ENCODE results near the gene ACBD6. TPM values are rescaled to one million over a fixed set of nuclear protein-coding genes. Genes with fewer than 3 reads are reported as not detected.
A peak's percentile ranks its signal among the peaks of the same experiment; 100 is the strongest.

The ACBD6 gene
- total and polyA plus RNA-seq, 4 donors: 8.3 to 17.3 (median 14.0) TPM

GRCh38 chr1:180533266-180533987 lies 31.1 kb upstream of the ACBD6 start:
- peaks cover 0 to 2% (median 0%) of the 10 kb centered on the region in 4 donors for H3K4me1 ChIP-seq (ENCODE audit: control insufficient read depth in 4 of 4, insufficient read depth in 4 of 4, low read length in 3 of 4)
- peak; percentile 74 for DNase-seq (ENCODE audit: low spot score)
- no peaks in the 10 kb centered on the region for H3K36me3 ChIP-seq (ENCODE audit: control insufficient read depth in 4 of 4, insufficient read depth in 3 of 4, low read depth in 1 of 4, low read length in 3 of 4)
- no peak overlapping the region for H3K27ac ChIP-seq (ENCODE audit: low read depth in 1 of 2, low read length in 2 of 2)
- H3K9ac ChIP-seq (ENCODE audit: low read depth in 1 of 2, low read length in 2 of 2): no peak overlapping the region
- no peaks in the 10 kb centered on the region for H3K27me3 ChIP-seq (ENCODE audit: control insufficient read depth in 4 of 4, insufficient read depth in 4 of 4, low read length in 3 of 4)
- WGBS: 44% methylated on average over 10 of the region's 10 CpGs
- no peak overlapping the region for H3K4me3 ChIP-seq (ENCODE audit: low read depth in 1 of 3, low read length in 3 of 3)
- no peaks in the 10 kb centered on the region for H3K9me3 ChIP-seq (ENCODE audit: control insufficient read depth in 4 of 4, low read length in 3 of 4)
- TF ChIP-seq NR2F2 (IDR thresholded peaks at IDR 0.05) (no peak), FOXA2 (IDR thresholded peaks at IDR 0.05) (no peak), HNF4A (conservative IDR thresholded peaks at IDR 0.05) (no peak), GABPA (IDR thresholded peaks at IDR 0.05 in 1 of 2, conservative IDR thresholded peaks at IDR 0.05 in 1 of 2) (no peak), HNF4G (IDR thresholded peaks at IDR 0.05) (no peak), EGR1 (IDR thresholded peaks at IDR 0.05; ENCODE audit: low read depth in 2 of 2) (no peak), YY1 (IDR thresholded peaks at IDR 0.05) (peak; percentile 36), ATF3 (IDR thresholded peaks at IDR 0.05) (no peak), TAF1 (conservative IDR thresholded peaks at IDR 0.05) (no peak), MAX (IDR thresholded peaks at IDR 0.05) (no peak), FOXA1 (IDR thresholded peaks at IDR 0.05) (no peak), RXRA (IDR thresholded peaks at IDR 0.05) (peak in 1 of 2 donors; percentile 17), RAD21 (IDR thresholded peaks at IDR 0.05) (peak; percentile 90 to 96), REST (IDR thresholded peaks at IDR 0.05) (no peak), CTCF (IDR thresholded peaks at IDR 0.05; ENCODE audit: low read depth, low read length, missing input control) (peak; percentile 71)

GRCh38 chr1:180532854-180533253 lies 30.5 kb upstream of the ACBD6 start:
- no peak overlapping the region for H3K4me3 ChIP-seq (ENCODE audit: low read depth in 1 of 3, low read length in 3 of 3)
- H3K36me3 ChIP-seq (ENCODE audit: control insufficient read depth in 4 of 4, insufficient read depth in 3 of 4, low read depth in 1 of 4, low read length in 3 of 4): no peaks in the 10 kb centered on the region
- no peak for DNase-seq (ENCODE audit: low spot score)
- H3K27ac ChIP-seq (ENCODE audit: low read depth in 1 of 2, low read length in 2 of 2): no peak overlapping the region
- peaks cover 0 to 2% (median 0%) of the 10 kb centered on the region in 4 donors for H3K4me1 ChIP-seq (ENCODE audit: control insufficient read depth in 4 of 4, insufficient read depth in 4 of 4, low read length in 3 of 4)
- 89% methylated on average over 5 of the region's 5 CpGs for WGBS
- TF ChIP-seq ATF3 (IDR thresholded peaks at IDR 0.05) (no peak), FOXA1 (IDR thresholded peaks at IDR 0.05) (no peak), GABPA (IDR thresholded peaks at IDR 0.05 in 1 of 2, conservative IDR thresholded peaks at IDR 0.05 in 1 of 2) (no peak), RAD21 (IDR thresholded peaks at IDR 0.05) (no peak), HNF4A (conservative IDR thresholded peaks at IDR 0.05) (no peak), TAF1 (conservative IDR thresholded peaks at IDR 0.05) (no peak), HNF4G (IDR thresholded peaks at IDR 0.05) (no peak), RXRA (IDR thresholded peaks at IDR 0.05) (no peak), SP1 (IDR thresholded peaks at IDR 0.05) (no peak), ZBTB33 (IDR thresholded peaks at IDR 0.05) (no peak)
- H3K9me3 ChIP-seq (ENCODE audit: control insufficient read depth in 4 of 4, low read length in 3 of 4): no peaks in the 10 kb centered on the region
- H3K27me3 ChIP-seq (ENCODE audit: control insufficient read depth in 4 of 4, insufficient read depth in 4 of 4, low read length in 3 of 4): no peaks in the 10 kb centered on the region
- no peak overlapping the region for H3K9ac ChIP-seq (ENCODE audit: low read depth in 1 of 2, low read length in 2 of 2)

All from liver (tissue), 9 donors.